ENCODE results near the gene LY6G5C. TPM values are rescaled to one million over a fixed set of nuclear protein-coding genes. Genes with fewer than 3 reads are reported as not detected.
A peak's percentile ranks its signal among the peaks of the same experiment; 100 is the strongest.

LY6G5C gene
- total and polyA plus RNA-seq, 12 donors: 0.39 to 3.6 (median 1.9) TPM; not detected in 1

- WGBS, 4 donors: 87 to 90% (median 88%) methylated on average over 10 to 12 of the region's 12 CpGs
- H3K27me3 ChIP-seq: no peaks in the 10 kb centered on the region
- intact Hi-C loops (cut with DNase I): no loop called here
- TF ChIP-seq POLR2A (IDR thresholded peaks at IDR 0.05) (no peak), CTCF (IDR thresholded peaks at IDR 0.05) (no peak)
- H3K4me3 ChIP-seq: no peak overlapping the region
- H3K36me3 ChIP-seq (replicated peaks in 1 of 2): peaks cover 0 to 18% of the 10 kb centered on the region in 2 donors
- peaks cover 20 to 54% of the 10 kb centered on the region in 2 donors for H3K4me1 ChIP-seq (replicated peaks in 1 of 2)
- no peak overlapping the region for H3K27ac ChIP-seq
- no peaks in the 10 kb centered on the region for H3K9me3 ChIP-seq (replicated peaks in 1 of 3)
- DNase-seq: no peak
Observed at GRCh38 chr6:31662124-31662723, 18.6 kb downstream of the LY6G5C start.

- DNase-seq: no peak
- Histone ChIP-seq H3K4me1 (replicated peaks in 1 of 2) (peaks cover 20 to 47% of the 10 kb centered on the region in 2 donors), H3K27me3 (no peaks in the 10 kb centered on the region), H3K4me3 (peak overlapping the region in 1 of 4 donors; percentile 80), H3K9me3 (replicated peaks in 1 of 3) (no peaks in the 10 kb centered on the region), H3K27ac (peak overlapping the region; percentile 73 to 97 (median 86)), H3K36me3 (replicated peaks in 1 of 2) (peaks cover 0 to 20% of the 10 kb centered on the region in 2 donors)
- intact Hi-C loops (cut with DNase I): no loop called here
- 64 to 71% (median 68%) methylated on average over 12 of the region's 12 CpGs for WGBS, 4 donors
- TF ChIP-seq POLR2A (IDR thresholded peaks at IDR 0.05) (no peak), CTCF (IDR thresholded peaks at IDR 0.05) (no peak)
Observed at GRCh38 chr6:31661262-31662123, 19.4 kb downstream of the LY6G5C start.

GRCh38 chr6:31660381-31661261, 20.2 kb downstream of the LY6G5C start, which contains the start of gene C6orf47:
C6orf47 (minus strand) TSS chr6:31660778; CDS start chr6:31659947, 831 bp downstream.
- peak; percentile 87 to 88 for TF ChIP-seq POLR2A (IDR thresholded peaks at IDR 0.05)
- no peak for TF ChIP-seq CTCF (IDR thresholded peaks at IDR 0.05)
- no peaks in the 10 kb centered on the region for H3K9me3 ChIP-seq (replicated peaks in 1 of 3)
- peak; percentile 85 to 94 (median 88) for DNase-seq
- H3K4me1 ChIP-seq (replicated peaks in 1 of 2): peaks cover 20 to 45% of the 10 kb centered on the region in 2 donors
- WGBS, 4 donors: 0% methylated on average over 24 to 52 of the region's 52 CpGs
- peaks cover 0 to 24% of the 10 kb centered on the region in 2 donors for H3K36me3 ChIP-seq (replicated peaks in 1 of 2)
- intact Hi-C loops (cut with DNase I): no loop called here
- H3K27ac ChIP-seq: peak within 1 kb of the TSS; percentile 73 to 97 (median 86)
- peak within 1 kb of the TSS in 3 of 4 donors; percentile 50 to 80 (median 54) for H3K4me3 ChIP-seq
- no peaks in the 10 kb centered on the region for H3K27me3 ChIP-seq

Data from adrenal gland (tissue), 12 donors.